T-helper 2 cell treated with Interferon-gamma antibody and Interleukin-4, amounts not matched to agents 5 μg/mL and 100 μg/mL, for 36 hours (primary cell): ENCODE measurements around the gene NOS1.
"Not testable (repeated sequence)": the region's sequence is repeated elsewhere in the genome, so short reads cannot be mapped to it uniquely, and the experiment has no call there.

ENCODE experiments used
- DNase-seq: peaks from one replicate; pipeline ENCODE4 v3.0.0; 2021; ENCODE audit warnings: low spot score
- H3K27ac Mint-ChIP-seq: one replicate; pipeline ENCODE4 v1.8.0; 2021; ENCODE audit warnings: mild to moderate bottlenecking, mixed read lengths
- H3K27me3 Mint-ChIP-seq: one replicate; pipeline ENCODE4 v1.8.0; 2021; ENCODE audit warnings: low read depth, mixed read lengths
- H3K36me3 Mint-ChIP-seq: one replicate; pipeline ENCODE4 v1.8.0; 2021; ENCODE audit warnings: low read depth, mixed read lengths
- H3K4me1 Mint-ChIP-seq: one replicate; pipeline ENCODE4 v1.8.0; 2021; ENCODE audit warnings: low read depth, mixed read lengths
- H3K4me3 Mint-ChIP-seq: one replicate; pipeline ENCODE4 v1.8.0; 2022; ENCODE audit warnings: mild to moderate bottlenecking, moderate library complexity, mixed read lengths
- H3K9me3 Mint-ChIP-seq: one replicate; pipeline ENCODE4 v1.8.0; 2021; ENCODE audit warnings: mixed read lengths

Gene NOS1

GRCh38 chr12:117192057-117192456, 169.4 kb downstream of the NOS1 start:
- Mint-ChIP-seq H3K4me3 (peak overlapping the region; percentile 23), H3K27ac (no peak overlapping the region), H3K9me3 (no peaks in the 10 kb centered on the region), H3K27me3 (peaks cover 13% of the 10 kb centered on the region), H3K36me3 (peaks cover 19% of the 10 kb centered on the region), H3K4me1 (peaks cover 15% of the 10 kb centered on the region)
- DNase-seq = no peak

GRCh38 chr12:117190210-117190781, 171.1 kb downstream of the NOS1 start, which contains the start of gene FBXO21:
Gene FBXO21 (minus strand): TSS chr12:117190470. CDS start chr12:117190456, 14 bp downstream.
- Mint-ChIP-seq H3K9me3 (no peaks in the 10 kb centered on the region), H3K36me3 (peaks cover 23% of the 10 kb centered on the region), H3K27ac (peak within 1 kb of the TSS; percentile 88), H3K4me3 (peak within 1 kb of the TSS; percentile 90), H3K4me1 (peaks cover 15% of the 10 kb centered on the region), H3K27me3 (peaks cover 13% of the 10 kb centered on the region)
- peak; percentile 88 for DNase-seq

GRCh38 chr12:117189725-117190209, 171.7 kb downstream of the NOS1 start:
- DNase-seq = peak; percentile 34
- peaks cover 15% of the 10 kb centered on the region for H3K4me1 Mint-ChIP-seq
- H3K36me3 Mint-ChIP-seq = peaks cover 29% of the 10 kb centered on the region
- H3K27me3 Mint-ChIP-seq = peaks cover 13% of the 10 kb centered on the region
- peak overlapping the region; percentile 88 for H3K27ac Mint-ChIP-seq
- no peaks in the 10 kb centered on the region for H3K9me3 Mint-ChIP-seq
- H3K4me3 Mint-ChIP-seq = peak overlapping the region; percentile 90

- H3K36me3 Mint-ChIP-seq = peaks cover 32% of the 10 kb centered on the region
- H3K9me3 Mint-ChIP-seq = no peaks in the 10 kb centered on the region
- H3K27ac Mint-ChIP-seq = peak overlapping the region; percentile 88
- H3K4me1 Mint-ChIP-seq = peaks cover 15% of the 10 kb centered on the region
- no peak for DNase-seq
- peak overlapping the region; percentile 90 for H3K4me3 Mint-ChIP-seq
- peaks cover 13% of the 10 kb centered on the region for H3K27me3 Mint-ChIP-seq
These were observed 172.3 kb downstream of the NOS1 start for GRCh38 chr12:117188961-117189724.

- no peak for DNase-seq
- Mint-ChIP-seq H3K27me3 (peaks cover 8% of the 10 kb centered on the region), H3K4me1 (peaks cover 15% of the 10 kb centered on the region), H3K36me3 (peaks cover 40% of the 10 kb centered on the region), H3K27ac (no peak overlapping the region), H3K4me3 (peak overlapping the region; percentile 90), H3K9me3 (no peaks in the 10 kb centered on the region)
These were observed 173.2 kb downstream of the NOS1 start for GRCh38 chr12:117188121-117188665.

GRCh38 chr12:117187421-117187820, 174.0 kb downstream of the NOS1 start:
- Mint-ChIP-seq H3K9me3 (no peaks in the 10 kb centered on the region), H3K36me3 (peaks cover 40% of the 10 kb centered on the region), H3K4me1 (peaks cover 15% of the 10 kb centered on the region), H3K4me3 (no peak overlapping the region), H3K27me3 (peaks cover 8% of the 10 kb centered on the region), H3K27ac (no peak overlapping the region)
- DNase-seq = no peak

- DNase-seq = no peak
- Mint-ChIP-seq H3K4me1 (peaks cover 3% of the 10 kb centered on the region), H3K27me3 (no peaks in the 10 kb centered on the region), H3K4me3 (no peak overlapping the region), H3K27ac (no peak overlapping the region), H3K36me3 (peaks cover 57% of the 10 kb centered on the region), H3K9me3 (peaks cover 12% of the 10 kb centered on the region)
These were observed 178.6 kb downstream of the NOS1 start for GRCh38 chr12:117182866-117183265.

- not testable (repeated sequence) for H3K27me3 Mint-ChIP-seq, H3K4me1 Mint-ChIP-seq, H3K4me3 Mint-ChIP-seq, H3K27ac Mint-ChIP-seq, DNase-seq
- Mint-ChIP-seq H3K9me3 (peaks cover 12% of the 10 kb centered on the region), H3K36me3 (peaks cover 56% of the 10 kb centered on the region)
These were observed 180.0 kb downstream of the NOS1 start for GRCh38 chr12:117181468-117181843.

GRCh38 chr12:117180758-117181467, 180.5 kb downstream of the NOS1 start:
- Mint-ChIP-seq H3K27me3 (no peaks in the 10 kb centered on the region), H3K4me1 (no peaks in the 10 kb centered on the region), H3K4me3 (no peak overlapping the region), H3K36me3 (peaks cover 60% of the 10 kb centered on the region), H3K27ac (no peak overlapping the region), H3K9me3 (peaks cover 12% of the 10 kb centered on the region)
- no peak for DNase-seq

GRCh38 chr12:117178745-117179144, 182.7 kb downstream of the NOS1 start:
- no peak overlapping the region for H3K4me3 Mint-ChIP-seq
- no peak overlapping the region for H3K27ac Mint-ChIP-seq
- peaks cover 63% of the 10 kb centered on the region for H3K36me3 Mint-ChIP-seq
- H3K27me3 Mint-ChIP-seq = no peaks in the 10 kb centered on the region
- DNase-seq = no peak
- peaks cover 12% of the 10 kb centered on the region for H3K9me3 Mint-ChIP-seq
- H3K4me1 Mint-ChIP-seq = no peaks in the 10 kb centered on the region

GRCh38 chr12:117178301-117178700, 183.1 kb downstream of the NOS1 start:
- H3K27me3 Mint-ChIP-seq = no peaks in the 10 kb centered on the region
- no peak overlapping the region for H3K4me3 Mint-ChIP-seq
- H3K9me3 Mint-ChIP-seq = peaks cover 12% of the 10 kb centered on the region
- DNase-seq = no peak
- peaks cover 62% of the 10 kb centered on the region for H3K36me3 Mint-ChIP-seq
- H3K27ac Mint-ChIP-seq = no peak overlapping the region
- H3K4me1 Mint-ChIP-seq = no peaks in the 10 kb centered on the region

- no peaks in the 10 kb centered on the region for H3K4me1 Mint-ChIP-seq
- H3K27me3 Mint-ChIP-seq = no peaks in the 10 kb centered on the region
- no peak for DNase-seq
- no peak overlapping the region for H3K27ac Mint-ChIP-seq
- no peaks in the 10 kb centered on the region for H3K9me3 Mint-ChIP-seq
- H3K36me3 Mint-ChIP-seq = peaks cover 56% of the 10 kb centered on the region
- H3K4me3 Mint-ChIP-seq = no peak overlapping the region
These were observed 189.3 kb downstream of the NOS1 start for GRCh38 chr12:117172168-117172567.

GRCh38 chr12:117171499-117172162, 189.8 kb downstream of the NOS1 start:
- Mint-ChIP-seq H3K27ac (no peak overlapping the region), H3K36me3 (peaks cover 58% of the 10 kb centered on the region), H3K27me3 (no peaks in the 10 kb centered on the region), H3K9me3 (no peaks in the 10 kb centered on the region), H3K4me3 (no peak overlapping the region), H3K4me1 (no peaks in the 10 kb centered on the region)
- DNase-seq = no peak
